Right ventricle myocardium inferior (tissue), 1 donor: ENCODE data around the gene CYP4F2. TPM values are rescaled to one million over a fixed set of nuclear protein-coding genes. Genes with fewer than 3 reads are reported as not detected.
"Not testable (repeated sequence)": the region's sequence is repeated elsewhere in the genome, so short reads cannot be mapped to it uniquely, and the experiment has no call there.

ENCODE experiments used
- ATAC-seq: fragments of 200-7000 bp; cut with Tn5 transposase; one replicate; pipeline ENCODE4 v1.9.1; 2020; ENCODE audit warnings: mild to moderate bottlenecking, moderate library complexity
- DNase-seq: peaks from one replicate; pipeline ENCODE4 v3.0.0; 2021; ENCODE audit errors: missing footprints
- intact Hi-C: fragments of 100-400 bp; cut with DNase I; formaldehyde crosslinking; loops from one replicate; pipeline ENCODE4 v1.11.0; 2022
- total RNA-seq: library from RNA; stranded (reverse); fragmentation: NEBNext Ultra II Directional; extraction: Animal tissue kit (Norgen Biotek cat#: 25700); gene quantifications from one replicate; pipeline ENCODE4 v1.2.1, GENCODE V29; 2021
- donor health status: DM: no; HTN: yes; CAD: no; lungs with severe emphysema.

The CYP4F2 gene
- total RNA-seq, 1 donor from 2014 or later = not detected

DNA sequence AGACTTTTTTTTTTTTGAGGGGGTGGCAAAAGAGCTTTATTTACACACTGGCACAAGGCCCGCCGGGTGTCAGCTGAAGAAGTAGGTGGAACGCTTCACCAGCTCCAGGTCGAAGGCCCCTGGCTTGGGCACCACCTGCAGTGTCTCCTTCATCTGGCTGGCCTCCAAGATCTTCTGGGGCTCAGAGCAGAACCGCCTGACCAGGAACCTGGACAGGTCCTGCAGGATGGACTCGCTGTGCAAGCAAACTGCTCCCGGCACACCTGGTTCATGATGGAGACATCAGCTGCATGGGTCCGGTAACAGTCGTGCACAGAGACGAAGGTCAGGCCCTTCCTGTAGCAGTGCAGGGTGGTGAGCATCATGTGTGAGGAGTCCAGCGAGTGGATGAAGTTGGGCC lies 4.4 kb upstream of the CYP4F2 start:
- DNase-seq = no peak
- no peak for ATAC-seq
- intact Hi-C loops = no loop called here

DNA sequence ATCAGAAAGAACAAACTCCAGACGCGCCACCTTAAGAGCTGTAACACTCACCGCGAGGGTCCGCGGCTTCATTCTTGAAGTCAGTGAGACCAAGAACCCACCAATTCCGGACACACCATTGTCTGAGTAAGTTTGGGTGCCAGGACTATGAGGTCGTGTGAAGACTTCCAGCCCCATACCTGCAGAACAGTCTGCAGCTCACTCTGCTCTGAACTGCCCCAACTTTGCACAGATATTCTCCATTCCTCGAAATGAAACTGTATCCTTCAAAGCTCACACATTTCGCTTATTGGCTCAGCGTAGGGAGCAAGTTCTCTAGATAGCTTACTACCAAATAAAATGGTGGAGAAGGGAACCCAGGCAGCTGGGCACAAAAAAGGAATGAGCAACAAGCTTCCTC lies 2.6 kb upstream of the CYP4F2 start:
- intact Hi-C loops = no loop called here
- ATAC-seq (no peak), DNase-seq (no peak)

- ATAC-seq, intact Hi-C loops: not testable (repeated sequence)
Observed at GRCh38 chr19:15900032-15900431, 2.2 kb upstream of the CYP4F2 start.

GRCh38 chr19:15899561-15899960 lies 1.7 kb upstream of the CYP4F2 start:
- ATAC-seq, intact Hi-C loops, DNase-seq: not testable (repeated sequence)

More at GRCh38 chr19:15900032-15900431, 2.2 kb upstream of the CYP4F2 start:
- not testable (repeated sequence) for DNase-seq

- intact Hi-C loops = no loop called here
- ATAC-seq (no peak), DNase-seq (no peak)
Observed at GRCh38 chr19:15897026-15897737, 692 bp downstream of the CYP4F2 start.

GRCh38 chr19:15895876-15896430 lies 1.9 kb downstream of the CYP4F2 start:
- ATAC-seq = no peak
- no peak for DNase-seq
- intact Hi-C loops = no loop called here

- intact Hi-C loops = no loop called here
- DNase-seq (no peak), ATAC-seq (no peak)
Observed at GRCh38 chr19:15894359-15894758, 3.5 kb downstream of the CYP4F2 start.

GRCh38 chr19:15893477-15893876 lies 4.4 kb downstream of the CYP4F2 start:
- intact Hi-C loops = no loop called here
- DNase-seq = no peak
- ATAC-seq = no peak

GRCh38 chr19:15892012-15892411 lies 5.9 kb downstream of the CYP4F2 start:
- DNase-seq (no peak), ATAC-seq (no peak)

GRCh38 chr19:15891434-15891833 lies 6.4 kb downstream of the CYP4F2 start:
- DNase-seq (no peak), ATAC-seq (no peak)
- intact Hi-C loops = no loop called here

More at GRCh38 chr19:15892012-15892411, 5.9 kb downstream of the CYP4F2 start:
- intact Hi-C loops = no loop called here

GRCh38 chr19:15889339-15889738 lies 8.5 kb downstream of the CYP4F2 start:
- ATAC-seq, intact Hi-C loops, DNase-seq: not testable (repeated sequence)

- intact Hi-C loops = no loop called here
- no peak for ATAC-seq
Observed at GRCh38 chr19:15885919-15886318, 12.0 kb downstream of the CYP4F2 start.

DNA sequence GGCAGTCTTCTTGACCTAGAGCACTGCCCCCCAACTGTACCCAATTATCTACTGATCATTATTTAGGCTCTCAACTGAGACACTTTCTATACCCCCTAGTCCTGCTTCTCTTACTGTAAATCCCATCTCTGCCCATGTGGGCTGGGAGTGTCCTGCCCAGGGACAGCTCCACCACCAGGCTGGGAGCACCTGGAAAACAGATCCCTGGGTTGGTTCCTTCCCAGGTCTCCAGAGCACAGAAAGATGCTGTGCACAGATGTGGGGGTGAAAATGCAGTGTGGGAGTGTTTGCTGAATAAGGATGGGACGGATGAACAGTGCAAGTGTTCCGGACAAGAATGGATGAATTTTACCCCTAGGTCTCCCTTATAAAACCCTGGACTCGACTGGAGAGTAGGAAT lies 12.7 kb downstream of the CYP4F2 start:
- intact Hi-C loops = no loop called here
- no peak for ATAC-seq
- no peak for DNase-seq

More at GRCh38 chr19:15885919-15886318, 12.0 kb downstream of the CYP4F2 start:
- no peak for DNase-seq

GRCh38 chr19:15883329-15883728 lies 14.5 kb downstream of the CYP4F2 start:
- DNase-seq, ATAC-seq, intact Hi-C loops: not testable (repeated sequence)

- intact Hi-C loops = no loop called here
- no peak for ATAC-seq
- no peak for DNase-seq
Observed at GRCh38 chr19:15874821-15875474, 22.9 kb downstream of the CYP4F2 start.

GRCh38 chr19:15873771-15874170 lies 24.1 kb downstream of the CYP4F2 start:
- ATAC-seq = not testable (repeated sequence)

DNA sequence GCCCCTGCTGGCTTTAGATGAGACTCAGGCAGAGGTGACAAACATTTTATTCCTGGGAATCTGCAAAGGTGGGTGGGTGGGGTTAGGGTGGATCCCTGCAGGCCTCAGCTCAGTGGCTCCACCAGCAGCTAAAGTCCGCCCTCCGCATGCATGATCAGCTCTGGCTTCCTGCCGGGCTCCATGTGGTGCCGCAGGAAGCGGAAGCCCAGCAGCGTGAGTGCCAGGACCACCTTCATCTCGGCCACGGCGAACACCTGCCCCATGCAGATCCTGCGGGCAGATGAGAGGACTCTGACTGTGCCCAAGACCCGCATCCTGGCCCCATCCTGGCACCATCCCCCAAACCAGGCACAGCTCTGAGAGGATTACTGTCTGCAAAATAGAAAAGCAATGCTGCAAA lies 26.3 kb downstream of the CYP4F2 start:
- ATAC-seq = no peak
- DNase-seq = no peak
- intact Hi-C loops = no loop called here

More at GRCh38 chr19:15873771-15874170, 24.1 kb downstream of the CYP4F2 start:
- DNase-seq, intact Hi-C loops: not testable (repeated sequence)

GRCh38 chr19:15869873-15870272 lies 28.0 kb downstream of the CYP4F2 start:
- ATAC-seq = no peak
- intact Hi-C loops = loop anchor here (1.0 kb wide), 1 partner anchor 241 kb away; no protein-coding TSS in a partner anchor
- DNase-seq = no peak

GRCh38 chr19:15869109-15869555 lies 28.7 kb downstream of the CYP4F2 start:
- ATAC-seq = peak; percentile 44
- no peak for DNase-seq
- intact Hi-C loops = loop anchor here (1.0 kb wide), 1 partner anchor 240 kb away; no protein-coding TSS in a partner anchor

- DNase-seq (no peak), ATAC-seq (no peak)
- intact Hi-C loops = no loop called here
Observed at GRCh38 chr19:15866636-15867035, 31.2 kb downstream of the CYP4F2 start.
